Stimulated activated CD8-positive, alpha-beta memory T cell treated with anti-CD3 and anti-CD28 coated beads, Interleukin-15, amount 100 ng/mL, for 48 hours (primary cell): ENCODE data around the gene GNB1L.
"Not testable (repeated sequence)": the region's sequence is repeated elsewhere in the genome, so short reads cannot be mapped to it uniquely, and the experiment has no call there.

Experiments used
- DNase-seq, 2 donors: peaks; one replicate each; pipeline ENCODE4 v3.0.0-alpha.2; 2020; ENCODE audit warnings: low read depth in 2 of 2

The GNB1L gene

DNA sequence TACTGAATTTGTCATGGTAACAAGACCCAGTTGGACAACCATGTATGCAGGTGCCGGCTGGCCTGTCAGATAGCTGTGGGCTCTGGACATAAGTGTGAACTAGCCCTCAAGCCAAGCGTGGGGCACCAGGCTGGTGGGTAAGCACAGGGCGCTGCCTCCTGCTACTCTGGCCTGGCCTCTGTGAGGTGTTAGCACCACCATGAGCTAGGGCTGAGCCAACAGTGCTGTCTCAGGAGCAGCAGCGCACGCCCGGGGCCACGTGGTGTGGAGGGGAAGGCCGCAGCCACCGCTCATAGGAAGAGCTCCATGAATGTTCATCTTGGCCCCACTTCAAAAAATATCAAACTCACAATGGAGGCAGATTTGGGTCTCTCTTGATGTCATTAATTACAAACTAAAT is 35.3 kb upstream of the GNB1L start:
- no peak for DNase-seq

GRCh38 chr22:19888131-19888746 is 33.6 kb upstream of the GNB1L start:
- no peak for DNase-seq

GRCh38 chr22:19887256-19887985 is 32.7 kb upstream of the GNB1L start:
- DNase-seq: no peak

DNA sequence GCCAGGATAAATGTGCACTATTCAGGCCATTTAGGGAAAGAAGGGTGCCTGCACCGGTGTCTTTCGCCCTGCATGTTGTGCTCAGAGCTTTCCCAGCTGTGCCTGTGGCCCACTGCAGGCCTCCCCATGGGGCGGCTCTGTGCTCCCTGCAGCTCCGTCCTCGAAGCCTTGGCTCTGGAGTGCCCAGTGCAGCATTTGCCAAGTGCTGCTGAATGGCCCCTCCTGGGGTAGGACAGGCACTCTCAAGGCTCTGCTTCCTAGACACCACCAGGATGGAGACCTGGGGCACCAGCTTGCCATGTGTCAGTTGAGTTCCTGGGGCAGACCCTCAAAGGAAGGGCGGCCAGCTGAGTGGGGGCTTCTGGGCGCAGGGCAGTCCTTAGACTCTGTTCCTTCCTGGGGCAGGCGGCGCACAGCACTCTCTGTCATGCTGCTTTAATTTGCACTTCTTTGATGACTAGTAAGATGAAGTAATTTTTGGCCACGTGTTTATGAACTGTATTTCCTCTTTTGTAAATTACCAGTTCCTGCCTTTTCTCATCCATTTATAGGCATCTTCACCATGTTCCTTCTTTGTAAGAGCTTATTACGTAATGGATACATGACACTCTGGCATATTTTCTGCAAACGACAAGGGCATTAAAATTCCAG is 32.1 kb upstream of the GNB1L start:
- DNase-seq: no peak

- DNase-seq: no peak
These were observed 31.3 kb upstream of the GNB1L start for GRCh38 chr22:19885841-19886592.

DNA sequence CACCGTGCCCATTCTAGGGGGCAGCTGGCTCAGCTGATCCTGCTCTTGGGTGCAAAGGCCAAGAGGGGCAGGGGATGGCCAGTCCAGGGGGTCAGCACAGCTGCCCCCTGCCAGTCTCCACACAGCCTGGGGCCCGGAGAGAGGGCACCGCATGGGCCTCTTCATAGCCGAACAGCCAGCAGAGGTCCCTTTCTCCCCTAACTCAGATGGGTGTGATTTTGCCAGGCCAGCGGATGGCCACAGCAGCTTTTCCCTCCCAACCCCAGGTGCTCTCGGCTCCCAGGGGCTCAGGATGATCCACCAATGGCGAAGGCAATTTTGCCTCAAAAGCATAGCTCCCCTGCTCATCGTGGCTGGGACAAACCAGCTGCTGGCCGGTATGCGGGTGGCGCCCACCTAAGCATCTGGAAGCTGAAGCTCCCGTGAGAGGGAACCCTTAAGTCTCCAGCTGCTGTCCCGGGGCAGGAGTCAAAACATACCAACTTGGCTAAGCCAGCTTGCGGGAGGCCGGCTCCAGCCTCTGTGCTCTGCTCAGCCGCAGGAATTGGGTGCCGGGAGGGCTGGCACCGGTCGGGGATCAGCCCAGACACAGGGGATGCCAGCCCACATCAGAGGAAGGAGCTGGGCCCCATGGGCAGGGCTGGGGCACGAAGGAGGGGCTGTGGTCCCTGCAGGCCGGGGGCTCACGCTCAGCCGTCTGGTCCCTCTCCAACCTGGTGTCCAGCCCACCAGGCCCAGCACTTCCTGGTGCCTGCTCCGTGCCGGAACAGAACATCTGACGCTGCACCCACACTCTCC is 30.5 kb upstream of the GNB1L start:
- no peak for DNase-seq

GRCh38 chr22:19884161-19884953 is 29.7 kb upstream of the GNB1L start:
- DNase-seq: no peak

- not testable (repeated sequence) for DNase-seq
These were observed 28.8 kb upstream of the GNB1L start for GRCh38 chr22:19883446-19883845.

DNA sequence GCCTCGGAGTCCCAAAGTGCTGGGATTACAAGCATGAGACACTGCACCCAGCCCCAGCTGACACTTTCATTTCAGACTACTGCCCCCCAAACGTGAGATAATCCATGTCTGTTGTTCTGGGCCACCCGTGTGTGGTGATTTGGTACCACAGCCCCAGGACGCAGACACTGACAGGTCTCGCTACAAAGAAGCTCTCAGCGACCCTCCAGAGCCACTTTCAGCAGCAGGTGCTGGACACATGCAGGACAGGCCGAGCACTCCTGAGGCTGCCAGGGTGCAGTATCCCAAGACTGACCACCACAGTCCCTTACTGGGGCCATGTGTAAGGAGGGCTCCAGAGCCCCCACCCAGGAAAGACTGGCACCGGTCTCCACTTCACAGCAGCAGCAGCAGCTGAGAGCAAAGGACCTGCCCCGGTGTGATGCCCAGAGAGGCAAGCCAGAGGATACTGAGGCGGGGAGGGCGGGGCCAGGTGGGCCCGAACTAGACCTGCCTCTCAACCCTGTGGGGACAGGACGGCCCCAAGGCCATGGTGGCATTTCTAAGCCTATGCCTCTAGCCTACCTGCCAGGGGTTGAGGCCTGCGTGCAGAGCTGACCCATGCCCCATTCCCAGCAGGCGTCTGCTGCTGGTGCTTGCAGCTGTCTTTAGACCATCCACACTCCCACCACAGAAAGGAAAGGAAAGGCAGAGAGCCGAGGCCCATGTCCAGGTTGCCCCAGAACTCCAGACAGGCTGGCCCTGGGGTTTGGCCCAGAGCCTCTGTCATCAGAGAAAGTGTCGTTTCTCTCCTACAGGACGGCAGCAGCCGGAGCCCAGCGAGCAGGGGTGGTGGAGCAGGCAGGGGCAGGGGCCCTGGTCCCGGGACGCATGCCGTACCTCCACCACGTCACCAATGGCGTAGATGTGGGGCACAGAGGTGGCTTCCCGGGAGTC is 28.0 kb upstream of the GNB1L start:
- DNase-seq: no peak

- DNase-seq: no peak
These were observed 26.3 kb upstream of the GNB1L start for GRCh38 chr22:19880786-19881569.

GRCh38 chr22:19879992-19880785 is 25.5 kb upstream of the GNB1L start:
- no peak for DNase-seq

GRCh38 chr22:19879643-19879991 is 24.9 kb upstream of the GNB1L start:
- no peak for DNase-seq

DNA sequence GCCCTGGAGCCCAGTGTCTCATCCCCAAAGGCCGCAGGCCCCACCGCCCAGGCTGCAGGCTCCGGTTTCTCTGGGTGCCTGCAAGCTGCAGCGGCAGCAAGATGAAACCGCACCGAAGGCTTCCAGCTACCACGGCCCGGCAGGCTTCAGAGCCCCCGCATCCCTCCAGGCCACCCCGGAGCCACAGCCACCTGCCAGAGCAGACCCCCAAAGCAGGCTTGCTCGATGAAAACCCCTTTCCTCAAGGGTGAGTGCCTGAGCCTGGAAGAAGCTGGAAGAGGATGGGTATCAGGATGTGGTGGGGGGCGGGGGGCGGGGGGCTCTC is 24.5 kb upstream of the GNB1L start:
- DNase-seq: no peak

- DNase-seq: no peak
These were observed 24.0 kb upstream of the GNB1L start for GRCh38 chr22:19878461-19879245.

- DNase-seq: no peak
These were observed 23.1 kb upstream of the GNB1L start for GRCh38 chr22:19877626-19878339.

DNA sequence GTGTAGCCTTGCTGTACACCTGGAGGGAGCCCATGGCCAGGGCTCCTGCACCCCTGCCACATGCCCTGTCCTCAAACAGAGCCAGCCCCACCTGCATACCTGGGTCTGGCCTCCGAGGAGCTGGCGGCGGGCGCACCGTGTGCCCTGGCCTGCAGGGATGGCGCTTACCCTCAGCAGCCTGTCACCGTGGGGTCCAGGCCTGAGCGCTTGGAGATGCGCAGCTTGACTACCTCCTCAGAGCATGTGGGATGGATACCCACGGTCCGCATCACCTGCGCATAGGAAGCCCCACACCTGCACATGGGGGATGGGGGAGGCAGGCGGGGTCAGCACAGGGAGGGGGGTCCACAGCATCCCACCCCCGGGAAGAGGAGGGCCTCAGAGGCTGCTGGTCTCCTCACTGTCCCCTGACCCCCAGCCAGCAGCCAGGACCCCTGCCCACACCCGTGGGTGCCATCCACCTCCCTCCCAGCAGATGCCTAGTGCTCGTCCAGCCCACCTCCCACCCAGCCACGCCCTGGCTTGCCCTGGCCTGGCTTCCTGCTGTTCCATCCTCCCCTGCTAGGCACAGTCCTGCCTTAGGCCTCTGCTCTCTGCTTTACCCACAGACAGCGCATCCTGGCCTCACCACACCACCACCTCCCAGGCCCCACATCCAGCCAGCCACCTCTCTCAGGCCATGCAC is 22.4 kb upstream of the GNB1L start:
- DNase-seq: no peak
